GM12878 (cell line): ENCODE data around the gene TTC22.

Source experiments
- CTCF ChIP-seq, 3 experiments: IDR thresholded peaks in 2 of 3; conservative IDR thresholded peaks in 1 of 3; 2 replicates each; pipeline ENCODE4 v1.5.1; 2011; ENCODE audit warnings: low read depth in 3 of 3, low read length in 3 of 3, mild to moderate bottlenecking in 3 of 3, control low read depth in 2 of 3, moderate library complexity in 2 of 3, inconsistent platforms in 1 of 3, mixed read lengths in 1 of 3; ENCODE audit not compliant: control insufficient read depth in 2 of 3, insufficient read depth in 1 of 3; ENCODE audit errors: extremely low read depth in 1 of 3
- CUX1 ChIP-seq: IDR thresholded peaks from 2 replicates; pipeline ENCODE4 v1.6.1; 2012; ENCODE audit warnings: improper control_type of control experiment, low read depth, low read length; ENCODE audit not compliant: insufficient replicate concordance
- E2F4 ChIP-seq: IDR thresholded peaks from 2 replicates; pipeline ENCODE4 v1.6.1; 2012; ENCODE audit warnings: low read depth, low read length, improper control_type of control experiment
- HCFC1 ChIP-seq: fragments of 150-350 bp; IDR thresholded peaks from 2 replicates; pipeline ENCODE4 v1.6.1; 2014; ENCODE audit warnings: low read length
- PAX5 ChIP-seq: IDR thresholded peaks from 2 replicates; pipeline ENCODE4 v1.6.1; 2011; ENCODE audit warnings: low read depth, low read length, borderline replicate concordance
- POLR2A ChIP-seq: IDR thresholded peaks from 2 replicates; pipeline ENCODE4 v1.6.1; 2011; ENCODE audit warnings: low read depth, mild to moderate bottlenecking, low read length
- POLR2AphosphoS5 ChIP-seq: IDR thresholded peaks from 2 replicates; pipeline ENCODE4 v1.6.1; 2011; ENCODE audit warnings: mild to moderate bottlenecking, low read length, inconsistent platforms
- RAD21 ChIP-seq: IDR thresholded peaks from 2 replicates; pipeline ENCODE4 v1.6.1; 2011; ENCODE audit warnings: mild to moderate bottlenecking, low read depth, low read length, moderate library complexity; ENCODE audit not compliant: insufficient read depth
- REST ChIP-seq: IDR thresholded peaks from 2 replicates; pipeline ENCODE4 v1.6.1; 2012; ENCODE audit warnings: mild to moderate bottlenecking, low read depth, low read length
- SPI1 ChIP-seq: IDR thresholded peaks from 2 replicates; pipeline ENCODE4 v1.6.1; 2011; ENCODE audit warnings: low read depth, mild to moderate bottlenecking, low read length, moderate library complexity, borderline replicate concordance; ENCODE audit not compliant: insufficient read depth
- YBX1 ChIP-seq: fragments of 450-650 bp; IDR thresholded peaks from 2 replicates; pipeline ENCODE4 v1.6.1; 2016; ENCODE audit warnings: antibody characterized with exemption

- TF ChIP-seq YBX1 (no peak), CUX1 (no peak), SPI1 (no peak), HCFC1 (no peak), CTCF (IDR thresholded peaks at IDR 0.05 in 2 of 3, conservative IDR thresholded peaks at IDR 0.05 in 1 of 3; ENCODE audit: control insufficient read depth in 2 of 3, extremely low read depth in 1 of 3, insufficient read depth in 1 of 3, low read depth in 3 of 3, low read length in 3 of 3) (no peak), POLR2A (no peak), POLR2AphosphoS5 (no peak), PAX5 (no peak), REST (no peak), E2F4 (no peak), RAD21 (no peak)
Measured at GRCh38 chr1:54839824-54840223, 38.7 kb upstream of the TTC22 start.
